HepG2 (cell line): Measurements from ENCODE around the gene TASP1. TPM values are rescaled to one million over a fixed set of nuclear protein-coding genes. Genes with fewer than 3 reads are reported as not detected.

Experiments
- DNMT1 ChIP-seq: sonication (generic); formaldehyde crosslinking; IDR thresholded peaks from 2 replicates; pipeline ENCODE4 v1.5.1; 2020; ENCODE audit warnings: mild to moderate bottlenecking, missing genetic modification reagents
- HOXD1 ChIP-seq: sonication (generic); formaldehyde crosslinking; IDR thresholded peaks from 2 replicates; pipeline ENCODE4 v1.5.0; 2020; ENCODE audit warnings: missing genetic modification reagents
- JUND ChIP-seq: sonication (generic); formaldehyde crosslinking; IDR thresholded peaks from 2 replicates; pipeline ENCODE4 v1.8.0; 2022; ENCODE audit warnings: mild to moderate bottlenecking, missing genetic modification reagents
- MED13 ChIP-seq: sonication (generic); formaldehyde crosslinking; IDR thresholded peaks from 2 replicates; pipeline ENCODE4 v1.5.0; 2020; ENCODE audit warnings: missing genetic modification reagents
- PCBP1 ChIP-seq: fragments of 200-400 bp; formaldehyde crosslinking; IDR thresholded peaks from 2 replicates; pipeline ENCODE4 v1.6.1; 2017; ENCODE audit warnings: mild to moderate bottlenecking, low read depth, low read length, borderline replicate concordance
- PTBP1 ChIP-seq: fragments of 200-400 bp; formaldehyde crosslinking; IDR thresholded peaks from 2 replicates; pipeline ENCODE4 v1.6.1; 2018; ENCODE audit warnings: low read length, low read depth; ENCODE audit not compliant: poor library complexity, severe bottlenecking
- SETDB1 ChIP-seq: sonication (generic); formaldehyde crosslinking; IDR thresholded peaks from 2 replicates; pipeline ENCODE4 v1.5.1; 2020; ENCODE audit warnings: missing genetic modification reagents, mild to moderate bottlenecking, borderline replicate concordance
- SP1 ChIP-seq, 2 experiments: fragments of 450-650 bp in 1 of 2; sonication (generic) in 1 of 2; formaldehyde crosslinking in 1 of 2; IDR thresholded peaks; 2 replicates each; pipeline versions ENCODE4 v1.4.0 to v1.6.1; 2016 to 2020; ENCODE audit warnings: missing genetic modification reagents in 1 of 2
- TMF1 ChIP-seq: sonication (generic); formaldehyde crosslinking; IDR thresholded peaks from 2 replicates; pipeline ENCODE4 v1.8.1; 2022; ENCODE audit warnings: low read depth, missing genetic modification reagents
- ZNF225 ChIP-seq: sonication (generic); formaldehyde crosslinking; IDR thresholded peaks from 2 replicates; pipeline ENCODE4 v1.4.0; 2020; ENCODE audit warnings: mild to moderate bottlenecking, missing genetic modification reagents
- ZNF274 ChIP-seq: sonication (generic); formaldehyde crosslinking; IDR thresholded peaks from 2 replicates; pipeline ENCODE4 v1.5.1; 2020; ENCODE audit warnings: mild to moderate bottlenecking, missing genetic modification reagents
- ZNF468 ChIP-seq: sonication (generic); formaldehyde crosslinking; IDR thresholded peaks from 2 replicates; pipeline ENCODE4 v1.8.0; 2022; ENCODE audit warnings: mild to moderate bottlenecking, moderate library complexity, missing genetic modification reagents
- ZNF816 ChIP-seq: sonication (generic); formaldehyde crosslinking; IDR thresholded peaks from 2 replicates; pipeline ENCODE4 v1.8.0; 2022; ENCODE audit warnings: missing genetic modification reagents, mild to moderate bottlenecking, borderline replicate concordance
- polyA plus RNA-seq, 8 experiments: library from polyadenylated mRNA; depleted of rRNA in 3 of 8; stranded (reverse) in 7 of 8; unstranded in 1 of 8; fragments of >200 nt; fragmentation: Illumina TruSeq in 4 of 8; extraction: Trizol in 4 of 8; gene quantifications; 2 replicates each; pipeline versions ENCODE4 v1.2.1 to v1.2.3, GENCODE V29; 2011 to 2016; ENCODE audit warnings: low read depth in 4 of 8, missing spikeins in 1 of 8, mixed read lengths in 1 of 8; ENCODE audit not compliant: insufficient read depth in 1 of 8
- total RNA-seq, 5 experiments: library from RNA; depleted of rRNA; stranded (reverse); fragments of >200 nt; fragmentation: Illumina TruSeq; extraction: Trizol; gene quantifications; 2 replicates each; pipeline ENCODE4 v1.2.3, GENCODE V29; 2016; ENCODE audit warnings: low read depth in 1 of 5
- TF ChIP-seq, protein P1 (sequence below): sonication (generic); formaldehyde crosslinking; conservative IDR thresholded peaks from 2 replicates; pipeline ENCODE4 v1.5.0; 2020; ENCODE audit warnings: missing genetic modification reagents
- TF ChIP-seq, protein P2 (sequence below): sonication (generic); formaldehyde crosslinking; IDR thresholded peaks from 2 replicates; pipeline ENCODE4 v1.5.0; 2020; ENCODE audit warnings: mild to moderate bottlenecking, missing genetic modification reagents
- TF ChIP-seq, protein P3 (sequence below): sonication (generic); formaldehyde crosslinking; IDR thresholded peaks from 2 replicates; pipeline ENCODE4 v1.4.0; 2020; ENCODE audit warnings: missing genetic modification reagents
- TF ChIP-seq, protein P4 (sequence below): sonication (generic); formaldehyde crosslinking; IDR thresholded peaks from 2 replicates; pipeline ENCODE4 v1.8.0; 2022; ENCODE audit warnings: missing genetic modification reagents, mild to moderate bottlenecking, borderline replicate concordance

TASP1 gene
- total and polyA plus RNA-seq, 2 of the 13 experiments (the other 11 are each of a cell fraction or from before 2014, with no cell fraction given) = 10.0 to 25.2 TPM

DNA sequence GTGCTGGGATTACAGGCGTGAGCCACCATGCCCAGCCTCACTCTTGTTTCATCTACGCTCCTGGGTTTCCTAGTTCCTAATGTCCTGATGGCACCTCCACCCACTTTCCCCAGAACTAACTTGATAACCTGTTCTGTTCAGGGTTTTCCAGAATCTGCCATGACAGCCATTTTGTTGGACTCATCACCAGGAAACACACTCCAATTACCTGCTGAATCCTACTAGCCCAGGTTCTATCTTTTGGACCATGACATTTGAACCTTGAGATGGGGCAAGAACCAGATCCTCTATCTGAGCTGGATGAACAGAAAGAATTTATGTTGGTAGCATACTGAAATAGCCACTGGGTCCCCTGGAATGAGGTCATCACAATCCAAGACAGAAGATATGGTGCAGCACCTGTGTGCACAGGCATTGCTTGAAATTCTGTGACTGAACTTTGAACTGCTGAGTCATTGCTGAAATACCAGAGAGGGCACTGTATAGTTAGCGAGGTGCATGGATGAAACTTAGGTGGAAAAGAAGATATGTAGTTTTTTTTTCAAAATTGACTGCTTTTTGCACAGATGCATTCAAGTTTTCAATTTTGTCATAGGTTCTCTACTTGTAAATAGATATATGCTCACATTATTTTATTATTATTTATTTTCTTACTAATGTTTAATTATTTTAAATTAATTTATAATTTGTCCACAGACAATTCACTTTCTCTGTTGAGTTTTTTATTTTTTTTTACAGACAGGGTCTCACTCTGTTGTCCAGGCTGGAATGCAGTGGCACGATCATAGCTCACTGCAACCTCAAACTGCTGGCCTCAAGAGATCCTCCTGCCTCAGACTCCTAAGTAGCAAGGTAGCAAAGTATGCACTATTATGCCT, 42.8 kb upstream of the TASP1 start (continued):
- TF ChIP-seq, protein P1, sequence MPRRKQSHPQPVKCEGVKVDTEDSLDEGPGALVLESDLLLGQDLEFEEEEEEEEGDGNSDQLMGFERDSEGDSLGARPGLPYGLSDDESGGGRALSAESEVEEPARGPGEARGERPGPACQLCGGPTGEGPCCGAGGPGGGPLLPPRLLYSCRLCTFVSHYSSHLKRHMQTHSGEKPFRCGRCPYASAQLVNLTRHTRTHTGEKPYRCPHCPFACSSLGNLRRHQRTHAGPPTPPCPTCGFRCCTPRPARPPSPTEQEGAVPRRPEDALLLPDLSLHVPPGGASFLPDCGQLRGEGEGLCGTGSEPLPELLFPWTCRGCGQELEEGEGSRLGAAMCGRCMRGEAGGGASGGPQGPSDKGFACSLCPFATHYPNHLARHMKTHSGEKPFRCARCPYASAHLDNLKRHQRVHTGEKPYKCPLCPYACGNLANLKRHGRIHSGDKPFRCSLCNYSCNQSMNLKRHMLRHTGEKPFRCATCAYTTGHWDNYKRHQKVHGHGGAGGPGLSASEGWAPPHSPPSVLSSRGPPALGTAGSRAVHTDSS (CRISPR knock-in tag) = no peak
- TF ChIP-seq ZNF274 (no peak), SP1 (IDR thresholded peaks at IDR 0.05) (no peak), SP1 (CRISPR knock-in tag; IDR thresholded peaks at IDR 0.05) (no peak), PTBP1 (no peak), TMF1 (no peak), PCBP1 (no peak), SETDB1 (CRISPR knock-in tag) (no peak), HOXD1 (no peak; the same call in 1 of the 2 replicates), JUND (CRISPR knock-in tag) (peak; percentile 99), ZNF816 (CRISPR knock-in tag) (no peak), MED13 (CRISPR knock-in tag) (peak; percentile 14; the same call in 1 of the 2 replicates), ZNF225 (CRISPR knock-in tag) (no peak), DNMT1 (CRISPR knock-in tag) (no peak), ZNF468 (no peak)
- TF ChIP-seq, protein P2, sequence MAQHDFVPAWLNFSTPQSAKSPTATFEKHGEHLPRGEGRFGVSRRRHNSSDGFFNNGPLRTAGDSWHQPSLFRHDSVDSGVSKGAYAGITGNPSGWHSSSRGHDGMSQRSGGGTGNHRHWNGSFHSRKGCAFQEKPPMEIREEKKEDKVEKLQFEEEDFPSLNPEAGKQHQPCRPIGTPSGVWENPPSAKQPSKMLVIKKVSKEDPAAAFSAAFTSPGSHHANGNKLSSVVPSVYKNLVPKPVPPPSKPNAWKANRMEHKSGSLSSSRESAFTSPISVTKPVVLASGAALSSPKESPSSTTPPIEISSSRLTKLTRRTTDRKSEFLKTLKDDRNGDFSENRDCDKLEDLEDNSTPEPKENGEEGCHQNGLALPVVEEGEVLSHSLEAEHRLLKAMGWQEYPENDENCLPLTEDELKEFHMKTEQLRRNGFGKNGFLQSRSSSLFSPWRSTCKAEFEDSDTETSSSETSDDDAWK (CRISPR knock-in tag) = no peak
- TF ChIP-seq, protein P3, sequence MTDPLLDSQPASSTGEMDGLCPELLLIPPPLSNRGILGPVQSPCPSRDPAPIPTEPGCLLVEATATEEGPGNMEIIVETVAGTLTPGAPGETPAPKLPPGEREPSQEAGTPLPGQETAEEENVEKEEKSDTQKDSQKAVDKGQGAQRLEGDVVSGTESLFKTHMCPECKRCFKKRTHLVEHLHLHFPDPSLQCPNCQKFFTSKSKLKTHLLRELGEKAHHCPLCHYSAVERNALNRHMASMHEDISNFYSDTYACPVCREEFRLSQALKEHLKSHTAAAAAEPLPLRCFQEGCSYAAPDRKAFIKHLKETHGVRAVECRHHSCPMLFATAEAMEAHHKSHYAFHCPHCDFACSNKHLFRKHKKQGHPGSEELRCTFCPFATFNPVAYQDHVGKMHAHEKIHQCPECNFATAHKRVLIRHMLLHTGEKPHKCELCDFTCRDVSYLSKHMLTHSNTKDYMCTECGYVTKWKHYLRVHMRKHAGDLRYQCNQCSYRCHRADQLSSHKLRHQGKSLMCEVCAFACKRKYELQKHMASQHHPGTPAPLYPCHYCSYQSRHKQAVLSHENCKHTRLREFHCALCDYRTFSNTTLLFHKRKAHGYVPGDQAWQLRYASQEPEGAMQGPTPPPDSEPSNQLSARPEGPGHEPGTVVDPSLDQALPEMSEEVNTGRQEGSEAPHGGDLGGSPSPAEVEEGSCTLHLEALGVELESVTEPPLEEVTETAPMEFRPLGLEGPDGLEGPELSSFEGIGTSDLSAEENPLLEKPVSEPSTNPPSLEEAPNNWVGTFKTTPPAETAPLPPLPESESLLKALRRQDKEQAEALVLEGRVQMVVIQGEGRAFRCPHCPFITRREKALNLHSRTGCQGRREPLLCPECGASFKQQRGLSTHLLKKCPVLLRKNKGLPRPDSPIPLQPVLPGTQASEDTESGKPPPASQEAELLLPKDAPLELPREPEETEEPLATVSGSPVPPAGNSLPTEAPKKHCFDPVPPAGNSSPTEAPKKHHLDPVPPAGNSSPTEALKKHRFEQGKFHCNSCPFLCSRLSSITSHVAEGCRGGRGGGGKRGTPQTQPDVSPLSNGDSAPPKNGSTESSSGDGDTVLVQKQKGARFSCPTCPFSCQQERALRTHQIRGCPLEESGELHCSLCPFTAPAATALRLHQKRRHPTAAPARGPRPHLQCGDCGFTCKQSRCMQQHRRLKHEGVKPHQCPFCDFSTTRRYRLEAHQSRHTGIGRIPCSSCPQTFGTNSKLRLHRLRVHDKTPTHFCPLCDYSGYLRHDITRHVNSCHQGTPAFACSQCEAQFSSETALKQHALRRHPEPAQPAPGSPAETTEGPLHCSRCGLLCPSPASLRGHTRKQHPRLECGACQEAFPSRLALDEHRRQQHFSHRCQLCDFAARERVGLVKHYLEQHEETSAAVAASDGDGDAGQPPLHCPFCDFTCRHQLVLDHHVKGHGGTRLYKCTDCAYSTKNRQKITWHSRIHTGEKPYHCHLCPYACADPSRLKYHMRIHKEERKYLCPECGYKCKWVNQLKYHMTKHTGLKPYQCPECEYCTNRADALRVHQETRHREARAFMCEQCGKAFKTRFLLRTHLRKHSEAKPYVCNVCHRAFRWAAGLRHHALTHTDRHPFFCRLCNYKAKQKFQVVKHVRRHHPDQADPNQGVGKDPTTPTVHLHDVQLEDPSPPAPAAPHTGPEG (CRISPR knock-in tag) = no peak
- TF ChIP-seq, protein P4, sequence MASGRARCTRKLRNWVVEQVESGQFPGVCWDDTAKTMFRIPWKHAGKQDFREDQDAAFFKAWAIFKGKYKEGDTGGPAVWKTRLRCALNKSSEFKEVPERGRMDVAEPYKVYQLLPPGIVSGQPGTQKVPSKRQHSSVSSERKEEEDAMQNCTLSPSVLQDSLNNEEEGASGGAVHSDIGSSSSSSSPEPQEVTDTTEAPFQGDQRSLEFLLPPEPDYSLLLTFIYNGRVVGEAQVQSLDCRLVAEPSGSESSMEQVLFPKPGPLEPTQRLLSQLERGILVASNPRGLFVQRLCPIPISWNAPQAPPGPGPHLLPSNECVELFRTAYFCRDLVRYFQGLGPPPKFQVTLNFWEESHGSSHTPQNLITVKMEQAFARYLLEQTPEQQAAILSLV (CRISPR knock-in tag) = no peak; the same call in 1 of the 2 replicates
